GM19025 (cell line): Measurements from ENCODE around the gene GRM2.

Experiments used
- ATAC-seq: cut with Tn5 transposase; IDR thresholded peaks from one replicate; pipeline ENCODE4 v1.9.1; 2021; ENCODE audit warnings: mild to moderate bottlenecking, low read depth, moderate library complexity; ENCODE audit not compliant: unreplicated experiment

The GRM2 gene

DNA sequence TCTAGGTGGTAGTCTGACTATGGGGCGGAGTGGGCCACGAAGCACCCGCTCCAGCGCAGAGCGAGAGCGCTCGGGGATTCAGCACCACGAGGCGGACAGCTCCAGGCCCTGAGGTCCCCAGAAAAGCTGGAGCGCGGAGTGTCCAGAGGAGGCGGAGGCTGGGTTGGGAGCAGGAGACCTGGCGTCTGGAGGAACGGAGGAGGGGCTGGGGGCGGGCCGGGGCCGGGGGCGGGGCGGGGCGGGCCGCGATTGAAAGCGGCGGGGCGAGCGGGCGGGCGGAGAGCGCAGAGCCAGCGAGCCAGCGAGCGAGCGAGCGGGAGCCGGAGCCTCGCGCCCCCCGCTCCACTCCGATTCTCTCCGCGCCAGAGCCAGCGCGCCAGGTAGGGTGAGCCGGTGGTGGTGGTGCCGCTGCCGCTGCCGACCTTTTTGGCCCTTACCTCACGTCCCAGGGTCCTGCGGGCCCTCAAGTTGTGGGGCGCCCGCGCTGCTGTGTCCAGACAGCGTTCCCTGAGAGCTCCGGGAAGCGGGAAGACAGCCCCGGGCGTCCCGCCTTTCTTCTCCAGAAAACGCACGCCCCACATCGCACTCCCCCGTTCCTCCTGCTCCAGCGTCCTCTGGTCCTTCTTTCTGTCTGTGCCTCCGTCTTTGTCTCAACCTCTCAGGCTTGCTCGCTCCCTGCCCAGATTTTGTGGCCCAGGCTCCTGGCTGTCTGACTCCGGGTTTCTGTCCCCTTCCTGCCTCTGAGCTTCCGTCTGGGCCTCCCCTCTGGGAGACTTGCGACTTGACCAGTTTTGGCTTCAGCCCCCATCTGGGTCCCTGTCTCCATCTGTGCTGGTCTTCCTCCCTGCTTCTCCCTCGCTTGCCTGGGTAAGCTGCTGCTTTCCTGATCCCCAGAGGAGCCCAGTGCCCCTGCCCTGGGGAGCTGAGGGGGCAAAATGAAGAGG is at the start of gene GRM2:
GRM2 (plus strand) TSS at position 281 of the 944 bp plus-strand sequence. CDS start 1,916 bp downstream, outside the sequence.
- ATAC-seq = no peak

DNA sequence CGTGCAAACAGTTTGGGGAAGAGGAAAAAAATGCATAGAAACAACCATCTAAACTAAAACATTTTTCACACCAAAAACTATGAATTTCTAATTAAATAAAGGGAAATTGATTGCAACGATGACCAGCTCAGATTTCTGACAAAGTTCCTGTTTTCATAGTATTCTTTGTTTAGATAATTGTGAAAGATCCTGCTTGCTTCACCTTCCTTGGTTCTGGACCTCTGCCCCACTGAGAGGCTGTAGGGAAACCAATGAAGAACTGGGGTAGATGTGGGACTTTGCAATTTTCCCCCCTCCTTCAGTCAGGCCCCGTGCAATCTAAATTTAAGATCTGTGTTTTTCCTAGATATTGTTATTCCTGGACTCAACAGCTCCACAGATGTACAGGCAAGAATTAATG is 49.6 kb upstream of the GRM2 start:
- no peak for ATAC-seq

DNA sequence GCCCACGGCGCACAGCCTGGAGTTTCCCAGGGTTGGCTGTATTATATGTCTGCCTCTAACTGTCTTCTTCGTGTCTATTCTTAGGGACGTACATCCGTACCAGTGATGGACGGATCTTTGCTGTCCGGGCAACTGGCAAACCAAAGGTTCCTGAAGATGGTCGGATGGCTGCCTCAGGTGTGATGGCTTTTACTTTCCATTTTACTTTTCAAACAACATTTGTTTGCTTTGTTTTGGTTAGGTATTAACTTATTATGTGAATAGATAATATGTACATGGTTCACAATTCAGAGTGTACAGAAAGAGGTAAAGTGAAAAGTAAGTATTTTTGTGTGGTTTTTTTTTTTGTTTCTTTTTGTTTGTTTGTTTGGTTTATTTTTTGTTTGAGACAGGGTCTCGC is 46.9 kb upstream of the GRM2 start:
- no peak for ATAC-seq

DNA sequence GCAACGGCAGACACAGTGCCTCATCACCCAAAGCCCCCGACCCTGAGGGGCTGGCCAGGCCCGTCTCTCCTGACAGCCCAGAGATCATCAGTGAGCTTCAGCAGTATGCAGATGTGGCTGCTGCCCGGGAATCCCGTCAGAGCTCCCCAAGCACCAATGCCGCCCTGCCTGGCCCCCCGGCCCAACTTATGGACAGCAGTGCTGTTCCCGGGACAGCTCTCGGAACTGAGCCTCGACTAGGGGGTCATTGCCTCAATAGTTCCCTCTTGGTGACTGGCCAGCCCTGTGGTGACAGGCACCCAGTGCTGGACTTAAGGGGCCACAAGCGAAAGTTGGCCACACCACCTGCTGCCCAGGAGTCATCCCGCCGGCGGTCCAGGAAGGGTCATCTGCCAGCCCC is 44.4 kb upstream of the GRM2 start:
- ATAC-seq = no peak

DNA sequence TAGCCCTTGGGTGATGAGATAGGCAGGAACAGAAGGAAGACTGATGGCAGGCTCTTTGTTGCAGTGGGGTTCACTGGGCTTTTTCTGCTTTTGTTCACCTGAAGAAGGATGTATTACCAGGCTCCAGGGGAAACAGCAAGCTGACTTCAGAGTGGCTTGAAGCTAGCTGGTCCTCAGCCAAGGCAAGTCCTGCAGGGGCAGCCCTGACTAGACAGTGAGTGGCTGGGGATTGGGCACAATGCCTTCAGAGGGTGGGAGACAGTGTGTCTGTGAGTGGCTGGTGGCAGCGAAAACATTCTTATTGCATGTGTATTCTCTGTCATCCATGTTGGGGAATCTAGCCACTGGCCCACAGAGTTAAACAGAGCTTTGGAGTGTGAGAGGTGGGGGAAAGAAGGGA is 38.1 kb upstream of the GRM2 start:
- ATAC-seq = no peak

DNA sequence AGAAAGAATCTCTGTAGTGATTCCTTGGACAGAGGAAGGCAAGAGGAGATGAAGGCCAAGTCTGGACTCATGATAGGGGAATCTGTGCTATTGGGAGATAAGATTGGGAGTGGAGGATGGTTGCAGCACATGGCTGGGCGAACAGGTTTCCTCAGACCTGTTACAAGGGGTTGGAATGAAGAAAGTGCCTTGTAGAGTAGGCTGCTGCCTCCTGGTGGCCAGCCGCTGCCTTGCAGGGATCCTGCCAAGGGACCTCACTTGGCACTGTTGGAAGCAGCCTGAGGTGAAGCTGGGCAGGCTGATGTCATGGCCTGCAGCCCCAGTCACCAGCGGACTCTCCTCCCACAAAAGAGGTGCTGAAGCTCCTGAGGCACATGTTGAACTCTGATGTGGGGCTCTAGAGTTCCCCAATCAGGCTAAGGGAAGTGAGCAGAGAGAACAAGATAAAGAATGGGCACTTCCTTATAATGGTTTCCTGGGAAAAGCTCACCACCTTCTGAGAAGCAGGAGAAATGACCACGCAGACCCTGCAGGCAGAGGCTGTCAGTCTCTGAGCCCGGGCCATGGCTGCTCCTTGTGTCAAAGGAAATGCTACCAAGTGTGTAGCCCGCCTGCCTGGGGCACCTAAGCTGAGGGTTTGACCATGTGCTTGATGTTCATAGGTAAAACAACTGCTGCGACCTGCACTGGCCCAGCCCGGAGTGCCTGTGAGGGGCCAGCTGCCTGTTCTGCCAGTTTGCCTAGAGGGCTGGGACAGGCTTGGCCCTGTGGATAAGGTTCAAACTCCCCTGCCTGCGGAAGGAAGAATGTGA is 37.4 kb upstream of the GRM2 start:
- ATAC-seq = no peak

DNA sequence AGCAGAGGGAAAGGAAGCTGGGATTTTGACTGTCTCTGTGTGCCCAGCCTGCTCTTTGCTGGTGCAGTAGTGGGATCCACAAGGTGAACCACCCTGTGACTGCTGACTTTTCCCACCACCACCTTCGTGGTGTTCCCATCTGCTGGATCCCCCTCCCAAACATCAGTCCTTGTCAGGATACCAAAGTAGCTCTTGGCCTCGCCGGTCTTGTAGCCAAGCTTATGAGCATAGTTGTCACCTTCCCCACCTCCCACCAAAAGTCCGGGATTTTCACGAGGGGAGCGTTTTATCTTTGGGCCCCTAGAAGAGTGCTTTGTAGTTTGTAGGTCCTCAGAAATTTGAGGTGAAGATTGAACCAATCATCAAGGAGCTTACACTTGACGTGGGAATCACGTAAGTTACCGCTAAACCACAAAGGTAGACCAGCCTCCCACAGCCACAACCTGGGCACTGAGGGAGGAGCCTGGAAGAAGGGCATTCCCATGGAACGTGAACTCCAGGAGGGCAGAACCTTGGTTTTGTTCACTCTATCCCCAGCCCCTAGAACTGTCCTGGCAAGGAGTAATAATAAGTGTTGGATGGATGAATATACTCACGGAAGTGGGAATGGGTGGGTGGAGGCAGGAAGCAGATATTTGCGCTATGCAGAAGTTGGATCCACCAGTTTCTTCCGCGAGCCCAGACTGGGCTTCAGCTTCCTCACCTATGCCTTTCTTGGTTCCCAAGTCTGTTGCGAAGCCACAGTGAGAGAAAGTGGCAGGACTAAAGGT is 36.6 kb upstream of the GRM2 start:
- ATAC-seq = no peak

DNA sequence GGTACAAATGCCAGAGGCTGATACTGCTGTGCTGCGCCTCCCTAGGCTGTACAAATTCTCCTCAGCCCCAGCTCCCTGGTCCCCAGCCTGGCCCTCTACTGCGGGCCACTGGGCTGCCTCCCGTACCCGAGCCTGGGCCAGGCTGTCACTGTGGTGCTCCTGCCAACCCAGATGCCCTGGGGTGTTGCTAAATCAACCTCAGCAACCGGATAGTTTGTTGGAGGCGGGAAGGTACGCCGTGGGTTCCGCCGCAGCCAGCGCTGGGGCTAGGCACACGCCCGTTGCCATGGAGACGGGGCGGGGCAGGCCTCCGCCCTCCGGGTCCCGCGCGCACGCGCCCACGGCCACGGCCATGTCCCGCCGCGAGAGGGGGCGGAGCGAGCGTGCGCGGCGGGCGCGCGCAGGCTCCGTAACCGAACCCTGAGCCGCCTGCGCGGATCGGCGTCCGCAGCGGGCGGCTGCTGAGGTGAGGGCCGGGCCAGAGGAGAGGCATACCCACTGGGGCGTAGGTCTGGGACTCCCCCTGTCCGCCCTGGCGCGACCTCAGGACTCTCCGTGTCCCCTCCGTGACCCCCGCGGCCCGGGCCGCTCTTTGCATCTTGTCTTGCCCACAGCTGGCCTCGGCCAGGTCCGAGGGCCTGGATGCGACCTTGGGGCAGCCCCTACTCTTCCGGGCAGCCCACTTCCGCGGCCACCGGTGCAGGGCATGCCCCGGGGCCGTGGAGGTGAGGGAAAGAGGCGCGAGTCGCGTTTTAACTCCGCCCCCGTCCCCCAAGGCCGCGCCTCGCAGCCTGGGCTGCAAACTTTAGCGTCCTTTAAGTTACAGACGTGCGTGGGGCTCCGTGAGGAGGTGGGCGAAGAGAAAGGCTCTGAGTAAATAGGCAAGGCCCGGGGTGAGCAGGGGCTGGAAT is 35.8 kb upstream of the GRM2 start, which contains the start of gene TEX264:
TEX264 (plus strand) TSS at position 430 of the 911 bp plus-strand sequence. CDS start 3,053 bp downstream, outside the sequence.
- ATAC-seq = peak; percentile 81

DNA sequence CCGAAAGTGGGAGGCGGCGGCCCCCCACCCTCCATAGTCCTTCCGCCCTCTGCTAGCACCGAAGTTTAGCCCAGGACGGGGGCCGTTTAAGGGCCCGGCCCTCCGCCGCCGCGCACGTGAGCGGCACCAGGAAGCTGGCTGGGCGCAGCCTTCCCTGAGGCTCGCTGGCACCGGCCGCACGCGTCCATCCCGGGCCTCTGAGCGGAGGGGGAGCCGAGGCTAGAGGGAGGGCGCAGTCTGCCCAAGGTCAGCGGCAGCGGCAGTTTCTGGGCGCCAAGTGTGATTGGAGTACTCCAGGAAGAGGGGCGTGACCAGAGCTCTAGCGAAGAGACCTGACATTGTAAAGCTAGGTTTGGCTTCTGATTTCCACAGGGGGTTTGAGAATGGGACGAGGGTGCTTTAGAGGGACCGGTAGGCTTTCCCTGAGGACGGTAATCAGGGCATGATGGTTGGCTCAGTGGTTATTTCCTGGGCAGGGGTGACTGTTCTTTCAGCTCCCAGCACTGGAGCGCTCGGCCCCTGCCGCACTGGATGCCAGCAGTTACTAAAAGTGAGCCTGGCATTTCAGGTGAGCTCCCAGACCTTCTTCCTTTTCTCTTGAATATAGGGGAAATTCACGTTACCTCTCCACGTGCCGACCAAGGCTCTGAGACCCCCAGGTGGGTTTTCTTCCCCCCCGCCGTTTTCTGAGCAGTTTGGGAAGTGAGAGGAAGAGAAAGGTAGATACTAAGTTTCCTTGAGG is 35.0 kb upstream of the GRM2 start:
- ATAC-seq = peak; percentile 18

DNA sequence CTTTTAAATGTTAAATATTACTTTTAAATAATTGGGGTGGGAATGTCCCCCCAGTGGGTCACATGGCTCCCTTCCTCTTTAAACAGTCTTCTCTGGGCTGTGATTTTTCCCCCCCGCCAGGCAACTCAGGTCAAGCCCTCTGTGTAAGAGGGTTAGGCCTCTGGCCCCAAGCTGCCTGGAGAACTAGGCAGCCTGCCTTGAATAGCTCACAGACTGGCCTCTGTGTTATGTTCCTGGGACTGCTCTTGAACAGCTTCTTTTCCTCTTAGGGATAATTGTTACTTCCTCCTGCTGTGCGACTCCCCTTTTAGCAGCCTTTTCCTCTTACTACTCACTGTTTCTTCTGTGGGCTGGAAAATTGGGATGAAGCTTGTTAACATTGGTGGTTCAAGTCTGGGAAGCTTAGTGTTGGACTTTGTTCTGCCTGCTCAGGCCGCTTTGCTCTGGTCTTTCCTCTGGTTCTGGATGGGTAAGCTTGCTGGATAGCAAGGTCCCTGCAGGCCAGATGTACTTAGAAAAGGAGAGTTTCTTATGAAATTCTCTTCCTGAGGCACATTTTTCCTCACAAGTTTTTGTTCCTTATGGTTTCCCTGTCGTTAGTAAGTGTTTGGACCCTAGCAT is 33.6 kb upstream of the GRM2 start:
- no peak for ATAC-seq

DNA sequence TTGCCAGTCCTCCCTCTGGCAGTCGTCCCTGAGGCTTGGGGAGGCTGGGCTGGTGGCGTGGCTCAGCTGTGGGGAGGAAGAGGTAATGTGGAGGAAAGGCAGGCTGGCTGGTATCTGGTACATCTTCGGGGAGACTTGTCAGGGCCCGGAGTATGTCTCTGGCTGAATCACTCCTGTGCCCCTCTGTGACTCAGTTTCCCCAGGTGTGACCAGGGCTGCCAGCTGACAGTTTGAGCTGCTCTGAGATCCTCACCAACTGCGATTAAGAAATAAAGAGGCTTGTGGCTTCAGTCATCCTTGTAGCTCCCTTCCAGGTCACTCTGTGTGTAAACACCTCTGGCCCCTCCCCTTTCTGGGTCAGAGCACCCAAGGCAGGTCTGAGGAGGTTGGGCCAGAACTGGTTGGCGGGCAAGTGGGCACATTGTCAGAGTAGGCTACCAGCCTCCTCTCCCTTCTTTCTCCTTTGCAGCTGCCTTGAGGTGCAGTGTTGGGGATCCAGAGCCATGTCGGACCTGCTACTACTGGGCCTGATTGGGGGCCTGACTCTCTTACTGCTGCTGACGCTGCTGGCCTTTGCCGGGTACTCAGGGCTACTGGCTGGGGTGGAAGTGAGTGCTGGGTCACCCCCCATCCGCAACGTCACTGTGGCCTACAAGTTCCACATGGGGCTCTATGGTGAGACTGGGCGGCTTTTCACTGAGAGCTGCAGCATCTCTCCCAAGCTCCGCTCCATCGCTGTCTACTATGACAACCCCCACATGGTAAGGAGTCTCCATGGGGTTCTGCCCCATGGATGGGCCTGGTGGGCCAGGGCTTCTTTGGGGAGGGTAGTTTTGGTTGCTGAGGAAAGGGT is 32.8 kb upstream of the GRM2 start:
- no peak for ATAC-seq

DNA sequence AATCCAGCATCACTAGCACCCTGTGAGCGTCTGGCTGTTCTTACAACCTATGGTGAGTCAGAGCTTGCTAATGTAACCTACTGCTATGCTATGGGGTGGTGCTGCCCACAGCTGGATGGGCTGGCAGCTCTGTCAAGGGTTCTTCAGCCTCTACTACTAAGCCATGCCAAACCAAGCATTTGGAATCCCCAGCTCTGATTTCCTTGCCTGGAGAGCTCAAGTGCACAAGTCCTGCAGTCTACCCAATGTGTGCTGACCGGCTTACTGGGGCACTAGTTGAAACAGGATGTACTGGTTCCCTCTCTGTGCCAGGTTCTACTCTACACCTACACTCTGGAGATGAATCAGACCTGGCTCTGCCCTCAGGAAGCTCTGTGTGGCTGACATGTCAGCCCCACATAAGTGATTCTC is 31.7 kb upstream of the GRM2 start:
- no peak for ATAC-seq

DNA sequence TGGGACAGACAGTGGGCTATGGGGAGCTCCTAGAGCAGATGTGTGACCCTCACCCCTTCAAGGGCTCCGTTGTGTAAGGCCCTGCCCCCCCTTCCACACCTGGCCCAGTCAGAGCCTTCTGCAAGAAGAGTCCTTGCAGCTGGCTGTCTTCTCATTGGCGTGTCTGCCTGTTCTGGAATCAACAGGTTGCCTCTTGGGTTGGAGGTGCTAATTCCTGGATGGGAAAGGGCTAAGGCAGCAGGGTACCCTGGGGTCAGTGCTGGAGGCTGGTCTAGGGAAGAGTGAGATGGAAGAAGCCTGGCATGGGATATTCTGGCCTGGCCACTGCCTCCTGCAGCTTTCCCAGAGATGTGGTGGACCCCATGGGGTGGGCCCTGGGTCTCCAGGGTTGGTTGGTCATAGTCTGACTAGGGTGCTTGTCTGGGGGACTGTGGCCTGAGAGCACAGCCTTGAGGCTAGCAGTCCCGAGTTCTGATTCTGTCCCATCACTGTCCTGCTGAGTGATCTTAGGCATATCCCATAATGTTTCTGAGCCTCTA is 30.7 kb upstream of the GRM2 start:
- ATAC-seq = no peak

DNA sequence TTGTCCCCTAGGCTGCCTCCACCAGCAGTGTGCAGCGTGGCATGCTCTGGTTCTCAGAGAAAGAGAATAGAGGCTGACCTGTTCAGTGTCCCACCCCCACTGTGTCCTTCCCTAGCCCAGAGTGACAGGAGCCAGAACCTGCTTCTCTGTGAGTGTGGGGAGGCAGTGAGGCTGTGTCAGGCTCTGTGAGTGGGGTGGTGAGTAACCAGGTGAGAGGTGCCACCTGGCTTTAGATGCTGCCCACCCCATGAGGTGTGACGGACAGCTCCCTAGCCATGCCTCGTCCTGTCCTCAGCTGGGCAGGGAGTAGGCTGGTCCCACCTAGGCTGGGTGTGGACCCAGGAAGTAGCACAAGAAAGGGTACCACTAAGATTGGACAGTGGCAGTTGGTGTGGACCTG is 29.5 kb upstream of the GRM2 start:
- no peak for ATAC-seq

DNA sequence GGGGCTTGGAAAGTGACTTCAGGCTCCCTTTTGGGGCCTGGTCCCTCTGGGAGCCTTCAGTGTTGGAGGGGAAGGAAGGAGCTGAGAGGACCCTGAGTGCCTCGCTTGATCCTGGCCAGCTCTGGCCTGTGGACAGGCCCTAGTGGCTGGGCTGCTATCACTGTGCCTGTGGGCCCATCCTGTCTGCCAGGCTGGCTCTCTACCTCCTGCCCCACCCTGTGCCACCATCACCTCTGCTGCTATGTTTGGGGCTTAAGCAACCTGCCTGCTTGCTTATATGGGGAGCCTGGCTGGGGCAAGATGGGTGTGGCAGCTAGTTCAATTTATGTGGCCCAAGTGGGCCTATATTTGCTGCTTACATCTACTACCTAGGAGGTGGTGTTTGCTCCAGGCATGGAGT is 28.7 kb upstream of the GRM2 start:
- ATAC-seq = no peak

DNA sequence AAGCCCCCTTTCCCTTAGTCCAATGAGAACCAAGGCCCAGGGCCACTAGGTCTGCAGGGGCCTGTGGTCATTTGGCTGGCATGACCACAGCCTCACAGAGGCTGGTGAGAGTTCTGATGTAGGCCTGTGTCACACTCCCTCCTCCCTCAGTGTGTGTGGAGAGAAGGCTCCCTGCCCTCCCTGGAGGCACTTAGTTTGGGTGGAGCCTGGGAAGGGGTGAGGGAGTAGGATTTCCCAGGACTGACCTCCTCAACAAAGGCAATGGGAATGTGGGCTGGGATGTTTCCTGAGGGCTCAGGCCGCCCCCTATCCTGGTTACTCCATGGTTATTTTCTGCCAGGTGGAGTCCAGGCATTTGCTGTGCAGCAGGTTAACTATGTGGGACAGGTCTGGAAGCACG is 28.2 kb upstream of the GRM2 start:
- ATAC-seq = no peak

DNA sequence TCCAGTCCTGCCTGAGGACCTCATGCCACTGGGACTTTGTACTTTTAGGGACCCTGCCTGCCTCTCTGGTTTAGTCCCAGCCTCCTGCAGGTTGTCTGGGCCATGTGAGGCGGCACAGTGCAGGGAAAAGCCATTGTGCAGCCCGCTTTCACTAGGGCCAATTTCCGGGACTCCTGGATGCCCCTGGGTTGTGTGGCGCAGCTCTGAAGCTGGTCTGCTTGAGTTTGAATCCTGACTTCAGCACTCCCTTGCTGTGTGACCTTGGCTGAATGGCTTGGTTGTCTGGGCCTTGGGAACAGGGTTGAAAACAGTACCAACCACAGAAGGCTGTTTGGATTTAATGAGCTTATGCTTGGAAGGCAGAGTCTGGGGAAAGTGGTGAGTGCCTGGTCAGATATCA is 27.6 kb upstream of the GRM2 start:
- no peak for ATAC-seq
